Endometrial microvascular endothelial cells (primary cell): ENCODE results near the gene CDH1. TPM values are rescaled to one million over a fixed set of nuclear protein-coding genes. Genes with fewer than 3 reads are reported as not detected.

Source experiments
- in situ Hi-C: cut with HindIII; loops from 2 replicates; pipeline ENCODE4 v1.10.0; 2017; ENCODE audit warnings: low sequenced_read_pairs, low pct_unique_long_range_greater_than_20kb; ENCODE audit errors: inconsistent ontology term
- total RNA-seq: library from RNA; depleted of rRNA; stranded (reverse); fragments of >200 nt; gene quantifications from one replicate; pipeline ENCODE4 v1.2.3, GENCODE V29; 2015; ENCODE audit errors: inconsistent ontology term

Gene CDH1
- total RNA-seq, 1 donor from 2014 or later, result not detected

DNA sequence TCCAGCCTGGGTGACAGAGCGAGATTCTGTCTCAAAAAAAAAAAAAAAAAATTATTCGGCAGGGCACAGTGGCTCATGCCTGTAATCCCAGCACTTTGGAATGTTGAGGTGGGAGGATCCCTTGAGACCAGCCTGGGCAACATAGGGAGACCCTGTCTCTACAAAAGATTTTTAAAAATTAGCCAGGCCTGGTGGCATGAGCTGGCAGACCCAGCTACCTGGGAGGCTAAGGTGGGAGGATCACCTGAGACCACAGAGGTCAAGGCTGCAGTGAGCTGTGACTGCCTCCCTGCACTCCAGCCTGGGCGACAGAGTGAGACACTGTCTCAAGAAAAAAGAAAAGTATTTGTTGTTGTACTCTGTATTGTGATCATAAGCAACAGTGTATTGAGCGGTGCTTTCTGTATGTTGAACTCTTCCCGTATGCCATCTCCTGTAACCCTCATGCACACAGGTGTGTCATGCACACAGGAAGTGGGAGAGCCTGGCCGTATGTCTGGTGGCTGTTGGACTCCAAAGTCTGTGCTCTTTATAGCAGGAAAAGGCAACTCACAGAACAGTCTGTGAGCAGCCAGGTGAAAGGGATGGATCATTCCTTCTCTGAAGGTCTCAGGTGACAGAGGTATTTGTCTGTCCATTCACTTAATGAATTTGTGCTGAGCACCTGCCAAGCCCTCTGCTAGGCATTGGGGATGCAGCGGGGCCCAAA is 17.1 kb downstream of the CDH1 start:
- in situ Hi-C loops, result no loop called here

DNA sequence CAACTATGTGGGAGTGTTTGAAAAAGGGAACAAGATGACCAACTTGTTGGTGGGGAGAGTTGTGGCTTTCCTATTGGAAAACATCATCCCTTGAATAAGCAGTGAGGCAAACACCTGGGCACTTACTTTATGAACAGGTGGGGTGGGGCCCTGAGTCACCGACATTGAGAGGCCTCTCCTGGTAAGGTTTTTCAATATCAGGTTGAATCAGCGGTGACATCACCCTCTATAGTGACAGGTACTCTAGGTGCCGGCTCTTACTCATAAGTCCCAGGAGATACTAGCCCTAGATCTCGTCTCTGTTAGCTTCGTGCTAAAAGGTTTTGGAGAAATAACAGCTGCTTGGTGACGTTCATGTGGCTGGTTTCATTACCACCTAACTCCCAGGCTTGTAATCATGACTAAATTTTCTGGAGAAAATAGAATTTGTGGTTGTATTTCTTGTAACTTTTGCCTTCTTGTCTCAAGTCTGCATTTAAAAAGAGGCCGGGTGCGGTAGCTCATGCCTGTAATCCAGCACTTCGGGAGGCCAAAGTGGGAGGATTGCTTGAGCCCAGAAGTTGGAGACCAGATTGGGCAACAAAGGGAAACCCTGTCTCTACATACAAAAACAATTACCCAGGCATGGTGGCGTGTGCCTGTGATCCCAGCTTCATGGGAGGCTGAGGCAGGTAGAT is 19.3 kb downstream of the CDH1 start:
- in situ Hi-C loops, result no loop called here

DNA sequence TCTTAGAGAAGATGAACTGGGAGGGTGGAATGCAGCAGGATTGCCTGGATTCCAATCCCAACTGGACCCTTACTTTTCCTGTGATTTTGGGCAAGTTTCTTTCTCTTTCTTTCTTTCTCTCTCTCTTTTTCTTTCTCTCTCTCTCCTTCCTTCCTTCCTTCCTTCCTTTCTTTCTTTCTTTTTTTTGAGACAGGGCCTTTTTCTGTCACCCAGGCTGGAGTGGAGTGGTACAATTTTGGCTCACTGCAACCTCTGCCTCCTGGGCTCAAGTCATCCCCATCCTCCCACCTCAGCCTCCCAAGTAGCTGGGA is 20.5 kb downstream of the CDH1 start:
- in situ Hi-C loops, result no loop called here

DNA sequence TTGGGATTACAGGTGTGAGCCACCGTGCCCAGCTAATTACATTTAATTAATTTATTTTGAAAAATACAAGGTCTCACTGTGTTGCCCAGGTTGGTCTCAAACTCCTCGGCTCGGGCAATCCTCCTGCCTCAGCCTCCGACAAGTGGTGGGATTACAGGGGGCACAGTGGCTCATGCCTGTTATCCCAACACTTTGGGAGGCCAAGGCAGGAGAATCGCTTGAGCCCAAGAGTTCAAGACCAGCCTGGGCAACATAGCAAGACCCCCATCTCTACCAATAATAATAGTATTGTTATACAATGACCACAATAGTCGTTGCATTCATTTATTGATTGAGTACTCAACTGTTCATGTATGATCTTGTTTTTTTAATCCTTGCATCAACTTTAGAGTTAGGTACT is 22.0 kb downstream of the CDH1 start:
- in situ Hi-C loops, result no loop called here

DNA sequence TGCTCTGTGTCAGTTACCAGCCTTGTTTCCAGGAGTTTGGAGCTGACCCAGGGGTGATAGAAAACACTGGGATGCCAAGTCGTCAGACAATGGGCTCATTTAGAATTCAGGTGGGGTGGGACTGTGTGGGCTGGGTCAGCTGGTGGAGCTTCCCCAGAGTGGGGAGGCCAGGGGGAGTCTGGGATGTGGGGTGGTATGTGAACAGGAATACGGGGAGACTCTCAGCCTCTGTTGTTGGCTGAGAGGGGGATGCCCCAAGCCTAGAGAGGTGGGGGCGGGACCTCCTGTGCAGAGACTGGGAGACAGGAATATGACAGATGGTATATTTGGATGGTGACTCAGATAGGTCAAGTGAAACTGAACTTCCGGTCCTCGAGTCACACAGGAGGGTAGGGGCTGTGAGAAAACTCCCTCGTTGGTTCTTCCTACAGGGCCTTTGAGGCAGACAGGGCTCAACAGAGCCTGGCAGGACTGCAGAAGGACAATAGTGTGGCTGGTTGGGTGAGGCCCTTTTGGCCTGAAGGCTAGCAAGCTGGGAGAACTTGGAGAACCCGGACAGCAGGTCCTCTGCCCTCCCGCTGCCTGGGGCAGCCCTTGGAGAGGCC is 23.7 kb downstream of the CDH1 start:
- in situ Hi-C loops, result no loop called here

DNA sequence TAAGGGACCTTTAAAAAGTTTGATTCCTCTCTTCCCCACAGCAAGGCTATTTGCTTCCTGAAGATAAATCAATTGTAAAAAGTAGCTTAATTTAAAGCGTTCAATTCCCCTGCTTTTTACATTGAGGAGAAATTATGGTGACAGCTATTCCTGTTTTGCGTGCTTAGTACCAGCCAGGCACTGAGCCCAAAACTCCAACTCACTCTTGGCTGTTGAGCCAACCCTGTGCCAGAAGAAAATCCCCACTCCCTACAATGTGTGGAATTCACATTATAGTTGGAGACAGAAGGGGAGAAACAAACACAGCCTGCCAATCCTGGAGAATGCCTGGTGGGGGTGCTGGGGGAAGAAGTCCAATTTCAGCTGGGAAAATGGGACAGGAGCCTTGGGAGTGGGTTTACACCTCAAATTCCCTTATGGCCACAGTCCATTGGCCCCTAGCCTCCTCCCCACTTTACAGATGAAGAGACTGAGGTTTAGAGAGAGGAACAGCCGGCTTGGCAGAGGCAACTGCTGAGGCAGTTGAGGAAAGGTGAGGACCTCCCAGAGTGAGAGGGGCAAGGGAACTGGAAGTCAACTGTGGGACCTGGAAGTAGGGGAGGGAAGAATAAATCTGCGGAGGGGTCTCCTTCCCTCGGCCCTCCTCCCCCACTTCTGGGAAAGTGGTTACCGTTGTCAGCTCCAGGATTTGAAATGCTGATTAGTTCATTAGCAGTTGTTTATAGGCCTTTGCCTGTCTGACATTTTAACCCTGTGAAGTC is 26.1 kb downstream of the CDH1 start:
- in situ Hi-C loops, result no loop called here

DNA sequence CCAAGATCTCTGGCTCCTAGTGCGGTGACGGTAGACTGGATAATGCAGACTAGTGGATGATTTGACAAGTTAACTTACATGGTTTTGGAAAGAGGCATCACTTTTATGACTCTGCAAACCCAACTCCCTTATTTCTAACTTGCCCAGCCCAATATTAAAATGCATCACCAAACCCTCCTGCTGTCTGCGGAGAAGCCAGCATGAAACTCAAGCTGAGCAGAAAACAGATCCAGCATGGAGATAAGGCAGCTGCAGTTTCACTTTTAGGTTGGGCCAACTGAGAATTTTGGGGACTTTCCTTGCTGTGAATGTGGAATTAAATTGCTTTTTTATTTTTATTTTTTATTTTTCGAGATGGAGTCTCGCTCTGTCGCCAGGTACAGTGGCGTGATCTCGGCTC is 27.8 kb downstream of the CDH1 start:
- in situ Hi-C loops, result no loop called here

DNA sequence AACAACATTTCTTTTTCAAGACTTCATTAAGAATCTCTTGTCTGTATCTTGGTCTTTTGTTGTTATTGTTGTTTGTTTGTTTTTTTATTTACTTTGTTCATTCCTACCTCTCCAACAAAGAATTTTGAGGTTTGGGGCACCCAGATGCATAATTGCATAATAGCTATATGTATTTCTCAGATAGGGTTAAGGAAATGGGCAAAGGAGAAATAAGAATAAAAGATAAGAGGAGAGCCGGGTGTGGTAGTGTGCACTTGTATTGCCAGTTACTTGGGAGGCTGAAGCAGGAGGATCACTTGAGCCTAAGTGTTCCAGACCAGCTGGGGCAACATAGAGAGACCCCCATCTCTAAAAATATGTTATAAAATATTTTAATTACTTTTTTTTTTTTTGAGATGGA is 30.5 kb downstream of the CDH1 start:
- in situ Hi-C loops, result no loop called here

DNA sequence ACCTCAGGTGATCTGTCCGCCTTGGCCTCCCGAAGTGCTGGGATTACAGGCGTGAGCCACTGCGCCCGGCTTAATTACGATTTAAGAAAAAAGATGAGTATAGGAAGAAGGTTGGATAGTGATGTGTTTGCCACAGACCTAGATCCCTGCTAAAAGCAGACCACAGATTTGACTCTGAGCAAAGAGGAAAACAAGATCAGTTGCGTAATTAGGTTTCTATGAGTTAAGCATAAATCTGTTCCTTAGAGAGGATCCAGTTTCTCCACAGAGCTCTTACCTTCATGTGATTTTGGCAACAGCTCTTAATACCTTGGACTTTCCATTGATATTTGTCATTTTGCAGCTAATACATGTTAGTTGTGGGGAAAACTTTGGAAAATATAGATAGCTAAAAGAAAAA is 31.1 kb downstream of the CDH1 start:
- in situ Hi-C loops, result no loop called here

DNA sequence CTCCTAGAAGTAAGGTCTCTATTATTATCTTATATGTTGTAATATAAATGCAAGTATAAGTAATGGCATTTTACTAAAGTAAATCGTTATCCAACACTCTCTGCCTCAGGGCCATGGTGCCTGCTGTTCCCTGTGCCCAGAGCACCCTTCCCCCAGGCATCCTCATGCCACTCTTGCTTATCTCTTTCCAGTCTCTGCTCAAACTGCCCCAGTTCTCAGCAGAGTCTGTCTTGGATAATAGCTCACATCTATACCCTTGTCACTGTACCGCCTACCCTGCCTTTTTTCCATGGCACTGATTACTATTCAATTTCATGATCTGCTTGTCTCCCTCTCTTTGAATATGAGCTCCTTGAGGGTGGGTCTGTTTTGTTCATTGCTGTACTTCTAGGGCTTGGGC is 31.7 kb downstream of the CDH1 start:
- in situ Hi-C loops, result no loop called here

DNA sequence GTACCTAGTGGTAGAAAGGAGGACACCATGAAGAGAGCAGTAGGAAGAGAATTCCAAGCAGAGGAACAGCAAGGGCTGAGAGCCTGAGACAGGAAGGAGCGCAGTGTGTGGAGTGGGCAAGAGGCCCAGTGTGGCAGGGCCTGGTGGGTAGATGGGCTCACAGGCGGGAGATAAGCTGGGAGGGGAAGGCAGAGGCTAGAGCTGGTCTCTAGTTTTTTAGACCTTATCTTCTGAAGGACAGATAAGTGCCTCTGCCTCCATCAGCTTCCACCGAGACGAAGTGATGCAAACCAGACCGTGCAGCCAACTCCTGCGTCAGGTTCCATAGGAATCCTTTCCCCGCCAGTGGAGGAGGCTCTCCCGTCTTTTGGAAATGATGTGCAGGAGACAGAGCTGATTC is 33.6 kb downstream of the CDH1 start:
- in situ Hi-C loops, result no loop called here

DNA sequence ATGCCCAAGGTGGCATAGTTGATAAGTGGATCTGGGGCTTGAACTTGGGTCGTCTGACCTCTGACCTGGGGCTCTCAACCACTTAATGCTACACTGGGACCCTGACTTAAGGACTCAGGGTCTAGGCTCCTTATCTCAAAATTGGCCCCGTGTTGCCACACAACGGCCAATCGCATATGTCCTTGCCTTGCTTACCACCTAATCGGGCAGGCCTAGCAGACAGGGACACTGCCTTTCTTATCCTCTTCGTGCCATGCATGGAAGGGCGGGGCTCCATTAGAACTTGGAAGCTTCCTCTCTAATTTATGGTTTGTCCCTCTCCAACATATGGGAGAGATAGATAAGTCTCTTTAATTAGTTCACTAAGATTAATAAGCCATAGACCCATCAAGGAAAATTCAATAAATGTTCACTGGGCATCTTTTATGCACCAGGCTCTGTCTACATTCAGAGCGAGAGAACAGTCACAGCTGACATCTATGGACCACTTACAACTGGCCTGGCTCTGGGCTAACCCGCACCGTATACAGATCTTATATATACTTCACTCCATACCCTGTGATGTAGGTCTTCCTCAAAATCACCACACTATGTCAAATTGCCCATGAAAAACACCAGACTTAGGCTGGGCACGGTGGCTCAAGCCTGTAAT is 35.1 kb downstream of the CDH1 start:
- in situ Hi-C loops, result no loop called here

DNA sequence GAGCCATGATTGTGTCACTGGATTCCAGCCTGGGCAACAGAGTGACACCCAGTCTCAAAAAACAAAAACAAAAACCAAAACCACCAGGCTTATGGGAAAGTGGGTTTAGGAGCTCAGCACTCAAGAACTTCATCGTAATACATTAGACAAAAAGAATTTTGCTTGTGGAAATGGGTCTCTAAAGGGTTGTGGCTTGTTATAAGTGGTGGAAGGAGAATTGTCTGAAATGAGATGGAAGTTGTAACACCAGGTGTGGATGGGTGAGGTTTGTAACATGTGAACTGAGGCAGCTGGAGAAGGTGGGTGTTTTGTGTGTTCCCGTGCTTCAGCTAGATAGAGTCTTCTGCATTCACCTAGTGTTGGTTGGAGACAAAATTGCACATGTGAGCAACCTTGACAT is 35.8 kb downstream of the CDH1 start:
- in situ Hi-C loops, result no loop called here

DNA sequence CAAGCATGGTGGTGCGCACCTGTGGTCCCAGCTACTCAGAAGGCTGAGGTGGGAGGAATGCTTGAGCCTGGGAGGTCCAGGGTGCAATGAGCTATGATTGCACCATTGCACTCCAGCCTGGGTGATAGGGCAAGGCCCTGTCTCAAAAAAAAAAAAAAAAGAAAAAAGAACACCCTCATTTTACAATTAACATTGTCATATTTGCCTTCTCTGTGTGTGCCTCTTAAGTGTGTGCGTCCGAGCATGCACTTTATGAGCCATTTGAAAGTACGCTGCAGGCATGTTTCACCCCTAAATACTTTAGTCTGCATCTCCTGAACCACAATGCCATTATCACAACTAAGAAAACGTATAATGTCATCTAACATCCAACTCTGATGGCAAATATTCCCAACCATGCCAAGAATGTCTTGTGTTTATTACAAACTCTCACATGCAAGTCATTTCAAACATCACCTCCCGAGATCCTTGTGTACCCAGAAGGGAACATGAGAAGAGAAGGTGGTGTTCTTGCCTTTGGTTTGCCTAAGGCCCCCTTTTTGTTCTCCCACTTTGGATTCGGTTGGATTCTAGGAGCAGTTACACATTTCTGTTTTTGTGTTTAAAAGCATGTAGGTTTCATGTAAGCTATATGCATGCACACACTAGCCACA is 38.0 kb downstream of the CDH1 start:
- in situ Hi-C loops, result no loop called here

DNA sequence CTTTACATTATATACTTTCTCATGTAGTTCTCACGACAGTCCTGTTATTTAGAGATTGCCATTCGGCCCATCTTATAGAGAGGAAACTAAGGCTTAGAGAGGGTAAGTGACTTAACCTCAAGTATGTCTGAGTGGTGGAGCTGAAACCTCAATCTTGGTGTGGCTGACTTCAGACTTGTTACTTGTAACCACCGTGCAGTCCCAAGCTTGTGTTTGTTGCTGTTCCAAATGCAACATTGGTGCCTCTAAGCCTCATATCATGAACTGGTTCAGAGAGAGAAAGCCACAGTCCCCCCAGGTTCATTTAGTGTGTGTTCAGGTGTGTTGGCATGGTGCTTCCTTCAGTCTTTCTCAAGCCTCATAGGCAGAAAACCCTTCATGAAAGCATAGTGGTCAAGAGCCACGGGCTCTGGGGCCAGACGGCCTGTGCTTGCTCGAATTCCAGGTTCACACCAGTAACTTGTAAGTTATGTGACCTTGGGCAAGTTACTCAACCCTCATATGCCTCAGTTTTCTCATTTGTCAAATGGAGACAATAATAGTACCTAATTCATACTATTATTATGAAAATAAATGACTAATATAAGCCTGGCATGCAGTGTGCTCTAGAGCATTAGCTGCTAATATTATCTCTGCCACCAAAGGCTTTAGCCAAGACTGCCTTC is 39.9 kb downstream of the CDH1 start:
- in situ Hi-C loops, result no loop called here

DNA sequence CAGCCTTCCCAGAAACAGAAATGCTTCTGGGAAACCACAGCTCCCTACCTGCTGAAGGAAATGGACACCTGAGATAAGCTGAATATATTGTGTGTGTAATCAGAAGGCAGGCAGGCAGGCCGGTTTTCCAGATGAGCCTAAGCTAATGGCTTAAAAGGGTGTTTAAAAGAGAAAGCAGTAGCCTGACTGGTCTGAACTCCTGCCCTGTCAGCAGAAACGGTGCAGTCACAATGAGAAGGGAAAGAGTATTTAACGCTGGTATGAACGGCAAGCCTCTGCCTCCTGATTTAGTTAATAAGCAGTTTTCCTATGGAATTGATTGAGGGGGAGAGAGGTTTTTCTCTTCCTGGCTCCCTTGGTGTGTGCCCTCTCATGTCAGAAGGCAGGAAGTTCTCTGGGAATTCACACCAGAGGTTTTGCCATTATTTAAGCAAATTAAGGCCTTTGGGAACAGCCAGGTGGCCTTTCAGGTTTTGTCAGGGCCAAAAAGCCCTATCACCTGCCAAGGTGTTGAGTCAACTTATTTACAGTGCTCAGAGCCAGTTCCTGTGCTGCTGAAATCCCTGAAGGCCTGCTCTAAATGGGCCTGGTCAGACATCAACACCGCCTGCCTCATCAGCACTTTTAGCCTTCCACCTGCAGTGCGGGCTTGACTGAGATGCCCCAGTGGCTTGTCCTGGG is 41.6 kb downstream of the CDH1 start:
- in situ Hi-C loops, result no loop called here

DNA sequence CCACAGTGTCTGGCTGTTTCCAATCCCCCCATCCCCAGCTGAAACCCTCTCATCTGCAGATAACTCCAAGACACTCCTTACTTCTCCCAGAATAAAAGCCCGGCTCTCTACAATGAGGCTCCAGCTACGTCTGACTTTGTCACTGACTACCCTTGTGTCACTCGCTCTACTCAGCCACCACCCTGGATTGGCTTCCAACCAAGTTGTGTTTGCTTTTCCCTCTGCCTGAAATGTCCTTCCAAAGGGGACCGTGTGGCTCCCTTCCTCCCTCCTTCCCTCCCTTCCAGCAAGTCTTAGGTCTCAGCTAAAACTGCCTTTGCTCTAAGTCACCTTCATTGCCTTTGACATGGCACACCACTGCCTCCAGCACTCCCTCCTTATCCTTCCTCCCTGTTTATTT is 42.8 kb downstream of the CDH1 start:
- in situ Hi-C loops, result no loop called here

DNA sequence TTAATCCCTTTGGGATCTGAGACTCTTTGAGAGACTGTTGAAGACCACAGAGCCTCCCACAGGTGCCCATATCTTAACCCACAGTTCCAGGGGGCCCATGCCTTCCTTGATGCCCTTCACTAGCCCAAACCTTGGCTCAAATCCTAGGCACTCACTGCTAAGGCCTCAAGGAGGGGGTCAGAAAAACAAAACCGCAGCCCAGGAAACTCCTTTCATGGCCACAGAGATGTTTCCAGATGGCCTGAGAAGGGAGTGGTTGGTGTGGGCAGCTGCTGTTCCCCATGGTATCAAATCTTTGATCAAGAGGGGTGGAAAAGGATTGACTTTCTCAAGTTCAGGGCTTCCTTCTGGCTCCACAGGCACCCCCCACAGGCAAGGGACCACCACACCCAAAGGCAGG is 44.7 kb downstream of the CDH1 start:
- in situ Hi-C loops, result no loop called here
